22Rv1 (cell line): Measurements from ENCODE around the gene KSR2.

Experiments used
- ZFX ChIP-seq: fragments of 450-650 bp; IDR thresholded peaks from 2 replicates; pipeline ENCODE4 v1.6.1; 2017; ENCODE audit warnings: antibody characterized with exemption, borderline replicate concordance
- TF ChIP-seq, protein P1 (sequence below): fragments of 450-650 bp; IDR thresholded peaks from 2 replicates; pipeline ENCODE4 v1.5.1; 2017; ENCODE audit warnings: mild to moderate bottlenecking

DNA sequence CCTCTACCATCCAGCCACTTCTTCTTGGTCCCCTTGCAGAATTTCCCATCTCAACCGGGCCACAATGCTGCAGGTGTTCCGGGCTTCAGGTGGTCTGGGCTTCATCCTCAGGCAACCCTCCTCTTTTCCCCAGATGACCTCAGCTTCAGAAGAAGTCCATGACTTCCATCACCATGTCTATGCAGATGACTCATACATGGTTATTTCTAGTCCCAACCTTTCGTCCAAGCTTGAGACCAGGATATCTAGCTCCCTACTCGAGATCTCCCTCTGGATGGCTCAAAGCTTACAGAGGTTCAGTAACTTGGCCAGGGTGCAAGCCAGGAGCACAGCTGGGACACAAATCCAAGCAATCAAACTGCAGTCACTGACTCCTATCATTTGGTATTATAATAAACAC is 452.8 kb downstream of the KSR2 start:
- TF ChIP-seq, protein P1, sequence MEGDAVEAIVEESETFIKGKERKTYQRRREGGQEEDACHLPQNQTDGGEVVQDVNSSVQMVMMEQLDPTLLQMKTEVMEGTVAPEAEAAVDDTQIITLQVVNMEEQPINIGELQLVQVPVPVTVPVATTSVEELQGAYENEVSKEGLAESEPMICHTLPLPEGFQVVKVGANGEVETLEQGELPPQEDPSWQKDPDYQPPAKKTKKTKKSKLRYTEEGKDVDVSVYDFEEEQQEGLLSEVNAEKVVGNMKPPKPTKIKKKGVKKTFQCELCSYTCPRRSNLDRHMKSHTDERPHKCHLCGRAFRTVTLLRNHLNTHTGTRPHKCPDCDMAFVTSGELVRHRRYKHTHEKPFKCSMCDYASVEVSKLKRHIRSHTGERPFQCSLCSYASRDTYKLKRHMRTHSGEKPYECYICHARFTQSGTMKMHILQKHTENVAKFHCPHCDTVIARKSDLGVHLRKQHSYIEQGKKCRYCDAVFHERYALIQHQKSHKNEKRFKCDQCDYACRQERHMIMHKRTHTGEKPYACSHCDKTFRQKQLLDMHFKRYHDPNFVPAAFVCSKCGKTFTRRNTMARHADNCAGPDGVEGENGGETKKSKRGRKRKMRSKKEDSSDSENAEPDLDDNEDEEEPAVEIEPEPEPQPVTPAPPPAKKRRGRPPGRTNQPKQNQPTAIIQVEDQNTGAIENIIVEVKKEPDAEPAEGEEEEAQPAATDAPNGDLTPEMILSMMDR: no peak
- TF ChIP-seq ZFX: no peak
